GM12878 (cell line): ENCODE measurements around the gene ANAPC2. TPM values are rescaled to one million over a fixed set of nuclear protein-coding genes. Genes with fewer than 3 reads are reported as not detected.

ENCODE experiments used
- ATF7 ChIP-seq: fragments of 450-650 bp; IDR thresholded peaks from 2 replicates; pipeline ENCODE4 v1.6.1; 2016; ENCODE audit warnings: low read depth, mild to moderate bottlenecking
- BCL3 ChIP-seq: IDR thresholded peaks from 2 replicates; pipeline ENCODE4 v1.6.1; 2011; ENCODE audit warnings: borderline replicate concordance, low read depth, mild to moderate bottlenecking, moderate library complexity, low read length; ENCODE audit not compliant: insufficient read depth, poor library complexity, severe bottlenecking
- BHLHE40 ChIP-seq, 2 experiments: fragments of 450-650 bp in 1 of 2; IDR thresholded peaks; 2 replicates each; pipeline ENCODE4 v1.6.1; 2011 to 2017; ENCODE audit warnings: low read depth in 2 of 2, borderline replicate concordance in 1 of 2, improper control_type of control experiment in 1 of 2, low read length in 1 of 2, mild to moderate bottlenecking in 1 of 2
- CHD2 ChIP-seq: IDR thresholded peaks from 2 replicates; pipeline ENCODE4 v1.6.1; 2011; ENCODE audit warnings: low read depth, low read length, improper control_type of control experiment, borderline replicate concordance
- CREB1 ChIP-seq: IDR thresholded peaks from 2 replicates; pipeline ENCODE4 v1.6.1; 2012; ENCODE audit warnings: low read depth, mild to moderate bottlenecking, inconsistent platforms
- ESRRA ChIP-seq: IDR thresholded peaks from 2 replicates; pipeline ENCODE4 v1.6.1; 2012; ENCODE audit warnings: mild to moderate bottlenecking, low read length, improper control_type of control experiment
- IKZF1 ChIP-seq: fragments of 450-650 bp; conservative IDR thresholded peaks from 2 replicates; pipeline ENCODE4 v1.6.1; 2017; ENCODE audit warnings: antibody characterized with exemption, mild to moderate bottlenecking
- KAT2A ChIP-seq: conservative IDR thresholded peaks from 2 replicates; pipeline ENCODE4 v1.6.1; 2011; ENCODE audit warnings: low read depth, low read length; ENCODE audit not compliant: control insufficient read depth
- KDM1A ChIP-seq: fragments of 200-600 bp; sonication (generic); IDR thresholded peaks from 2 replicates; pipeline ENCODE4 v1.6.1; 2016; ENCODE audit warnings: borderline replicate concordance
- LARP7 ChIP-seq: fragments of 450-650 bp; IDR thresholded peaks from 2 replicates; pipeline ENCODE4 v1.6.1; 2017; ENCODE audit warnings: mild to moderate bottlenecking
- MXI1 ChIP-seq: fragments of 150-350 bp; IDR thresholded peaks from 2 replicates; pipeline ENCODE4 v1.6.1; 2011; ENCODE audit warnings: low read depth, mild to moderate bottlenecking, inconsistent platforms, low read length, improper control_type of control experiment
- NFYB ChIP-seq: IDR thresholded peaks from 2 replicates; pipeline ENCODE4 v1.6.1; 2011; ENCODE audit warnings: low read depth, mild to moderate bottlenecking, low read length, improper control_type of control experiment, moderate library complexity; ENCODE audit not compliant: insufficient read depth
- NKRF ChIP-seq: fragments of 450-650 bp; conservative IDR thresholded peaks from 2 replicates; pipeline ENCODE4 v1.6.1; 2017; ENCODE audit warnings: mild to moderate bottlenecking, moderate library complexity
- PAX5 ChIP-seq: IDR thresholded peaks from 2 replicates; pipeline ENCODE4 v1.6.1; 2011; ENCODE audit warnings: low read depth, low read length, borderline replicate concordance
- PAX8 ChIP-seq: fragments of 450-650 bp; IDR thresholded peaks from 2 replicates; pipeline ENCODE4 v1.6.1; 2017; ENCODE audit warnings: mild to moderate bottlenecking, moderate library complexity
- RFX5 ChIP-seq: IDR thresholded peaks from 2 replicates; pipeline ENCODE4 v1.6.1; 2011; ENCODE audit warnings: low read depth, low read length, improper control_type of control experiment
- SIX5 ChIP-seq: IDR thresholded peaks from 2 replicates; pipeline ENCODE4 v1.6.1; 2011; ENCODE audit warnings: mild to moderate bottlenecking, low read depth, low read length, moderate library complexity; ENCODE audit not compliant: severe bottlenecking
- SP1 ChIP-seq: IDR thresholded peaks from one replicate; pipeline ENCODE4 v1.6.1; 2011; ENCODE audit warnings: low read depth, low read length
- SREBF1 ChIP-seq: IDR thresholded peaks from 2 replicates; pipeline ENCODE4 v1.6.1; 2012; ENCODE audit warnings: mild to moderate bottlenecking, low read length
- SRF ChIP-seq, 2 experiments: IDR thresholded peaks; 2 replicates each; pipeline ENCODE4 v1.6.1; 2011; ENCODE audit warnings: low read depth in 2 of 2, low read length in 2 of 2, mild to moderate bottlenecking in 1 of 2, moderate library complexity in 1 of 2
- TARDBP ChIP-seq: IDR thresholded peaks from 2 replicates; pipeline ENCODE4 v1.6.1; 2016; ENCODE audit warnings: borderline replicate concordance
- TBL1XR1 ChIP-seq: IDR thresholded peaks from 2 replicates; pipeline ENCODE4 v1.6.1; 2012; ENCODE audit warnings: low read depth, low read length, improper control_type of control experiment
- TCF12 ChIP-seq: IDR thresholded peaks from 2 replicates; pipeline ENCODE4 v1.6.1; 2011; ENCODE audit warnings: low read depth, mild to moderate bottlenecking, low read length
- TCF3 ChIP-seq: IDR thresholded peaks from 2 replicates; pipeline ENCODE4 v1.6.1; 2012; ENCODE audit warnings: low read depth, mild to moderate bottlenecking, low read length, borderline replicate concordance; ENCODE audit not compliant: insufficient read depth
- TCF7 ChIP-seq: IDR thresholded peaks from 2 replicates; pipeline ENCODE4 v1.6.1; 2014; ENCODE audit warnings: antibody characterized with exemption, borderline replicate concordance
- ZNF217 ChIP-seq: fragments of 450-650 bp; IDR thresholded peaks from 2 replicates; pipeline ENCODE4 v1.6.1; 2017; ENCODE audit warnings: antibody characterized with exemption, mild to moderate bottlenecking
- ZNF274 ChIP-seq: IDR thresholded peaks from one replicate; pipeline ENCODE4 v1.8.0; 2011; ENCODE audit not compliant: insufficient read length, insufficient read depth
- ZZZ3 ChIP-seq: IDR thresholded peaks from 2 replicates; pipeline ENCODE4 v1.6.1; 2011; ENCODE audit warnings: low read depth; ENCODE audit not compliant: control insufficient read depth, insufficient read length
- polyA plus RNA-seq, 11 experiments: library from polyadenylated mRNA; depleted of rRNA in 4 of 11; unstranded in 6 of 11; stranded (reverse) in 5 of 11; fragments of >200 nt; fragmentation: Nextera tagmentation in 4 of 11; fragmentation: Illumina TruSeq in 1 of 11; extraction: Ambion mirVana in 4 of 11; extraction: Trizol in 1 of 11; gene quantifications; 1 replicate in 1 of 11; 2 replicates in 10 of 11; pipeline versions ENCODE4 v1.2.1 to v1.2.3, GENCODE V29; 2011 to 2016; ENCODE audit warnings: inconsistent platforms in 2 of 11, missing spikeins in 2 of 11, low read depth in 1 of 11
- total RNA-seq, 4 experiments: library from RNA; depleted of rRNA in 3 of 4; stranded (reverse); fragments of >200 nt in 3 of 4; fragmentation: Illumina TruSeq in 1 of 4; extraction: Trizol in 1 of 4; gene quantifications; 2 replicates each; pipeline versions ENCODE4 v1.2.1 to v1.2.3, GENCODE V29; 2013 to 2021
- TF ChIP-seq, protein P1 (sequence below): IDR thresholded peaks from 2 replicates; pipeline ENCODE4 v1.6.1; 2011; ENCODE audit warnings: borderline replicate concordance, low read depth, mild to moderate bottlenecking, moderate library complexity, mixed read lengths, low read length; ENCODE audit not compliant: insufficient read depth; ENCODE audit errors: extremely low read length

ANAPC2 gene
- total and polyA plus RNA-seq, 10 of the 15 experiments (the other 5 are each of a cell fraction or from before 2014, with no cell fraction given), result 0.03 to 65.2 (median 20.5) TPM

GRCh38 chr9:137129456-137130175, 58.7 kb downstream of the ANAPC2 start (continued):
- TF ChIP-seq RFX5 (0 out of 2 replicates have a peak, but pooled peaks have one; percentile 33), TARDBP (no peak), TCF3 (no peak), MXI1 (peak; percentile 98), BCL3 (no peak), PAX8 (no peak), LARP7 (peak; percentile 88), BHLHE40 (IDR thresholded peaks at IDR 0.05; ENCODE audit: borderline replicate concordance in 1 of 2, low read depth in 2 of 2, low read length in 1 of 2) (peak; percentile 40 to 68; a peak in 2 of 4 replicates), SREBF1 (no peak), KDM1A (no peak), TCF12 (no peak), TBL1XR1 (no peak), NFYB (peak; percentile 50; the same call in 1 of the 2 replicates), ZZZ3 (no peak), SIX5 (no peak), CHD2 (0 out of 2 replicates have a peak, but pooled peaks have one; percentile 45), SRF (IDR thresholded peaks at IDR 0.05; ENCODE audit: low read depth in 2 of 2, low read length in 2 of 2) (no peak), CREB1 (peak; percentile 36; the same call in 1 of the 2 replicates), PAX5 (no peak), ESRRA (no peak), IKZF1 (peak; percentile 83), ATF7 (no peak), NKRF (no peak; the same call in none of the 2 replicates), ZNF217 (0 out of 2 replicates have a peak, but pooled peaks have one; percentile 18), KAT2A (no peak), SP1 (no peak), TCF7 (no peak), ZNF274 (no peak)
- TF ChIP-seq, protein P1, sequence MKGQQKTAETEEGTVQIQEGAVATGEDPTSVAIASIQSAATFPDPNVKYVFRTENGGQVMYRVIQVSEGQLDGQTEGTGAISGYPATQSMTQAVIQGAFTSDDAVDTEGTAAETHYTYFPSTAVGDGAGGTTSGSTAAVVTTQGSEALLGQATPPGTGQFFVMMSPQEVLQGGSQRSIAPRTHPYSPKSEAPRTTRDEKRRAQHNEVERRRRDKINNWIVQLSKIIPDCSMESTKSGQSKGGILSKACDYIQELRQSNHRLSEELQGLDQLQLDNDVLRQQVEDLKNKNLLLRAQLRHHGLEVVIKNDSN, result no peak
